AG20443 (cell line): ENCODE measurements around the gene TCF3.
A peak's percentile ranks its signal among the peaks of the same experiment; 100 is the strongest.
"Not testable (repeated sequence)": the region's sequence is repeated elsewhere in the genome, so short reads cannot be mapped to it uniquely, and the experiment has no call there.

Experiments used
- DNase-seq: peaks from one replicate; pipeline ENCODE4 v3.0.0; 2012; ENCODE audit warnings: low spot score, mixed read lengths

The TCF3 gene

DNA sequence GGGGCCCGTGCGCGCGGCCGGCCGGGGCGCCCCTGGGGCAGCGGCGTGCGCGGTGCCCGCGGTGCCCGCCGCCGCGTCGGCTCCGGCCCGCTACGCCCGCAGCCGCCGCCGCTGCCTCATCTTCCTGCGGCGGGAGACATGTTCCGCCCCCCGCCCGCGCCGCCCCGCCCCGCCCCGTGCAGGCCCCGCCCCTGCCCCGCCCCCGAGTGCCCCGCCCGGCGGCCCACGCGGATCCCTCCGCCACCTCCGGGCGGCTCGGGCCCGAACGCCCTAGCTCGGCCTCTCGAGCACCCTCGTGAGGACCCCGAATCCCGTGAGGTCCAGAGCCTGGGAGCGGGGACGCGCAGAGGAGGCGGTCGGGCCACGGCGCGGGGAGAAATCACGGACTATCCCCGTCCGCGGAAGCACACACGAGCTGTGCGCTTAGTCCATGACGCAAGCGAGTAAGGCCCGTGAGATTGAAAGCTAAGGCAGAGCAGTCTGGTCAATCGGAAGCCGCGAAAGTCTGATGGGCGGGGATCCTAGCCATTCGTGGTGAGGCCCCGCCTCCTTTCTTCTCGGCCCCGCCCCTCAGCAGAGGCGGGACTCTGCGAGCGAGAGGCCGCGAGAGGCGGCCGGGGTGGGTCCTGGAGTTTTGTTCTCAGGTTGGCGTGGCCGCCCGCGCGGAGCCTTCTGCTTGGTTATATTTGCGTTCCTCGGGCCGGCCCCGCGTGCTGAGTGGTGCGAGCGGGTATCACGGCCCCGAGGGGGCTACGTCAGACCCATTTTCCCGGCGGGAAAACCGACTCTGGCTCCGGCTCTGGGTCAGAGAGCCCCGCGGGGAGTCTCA is at the start of gene TCF3:
Gene TCF3, minus strand, starts transcription at position 145 of the 829 bp plus-strand sequence. CDS start 2,367 bp downstream, outside the sequence.
- peak; percentile 99 for DNase-seq

DNA sequence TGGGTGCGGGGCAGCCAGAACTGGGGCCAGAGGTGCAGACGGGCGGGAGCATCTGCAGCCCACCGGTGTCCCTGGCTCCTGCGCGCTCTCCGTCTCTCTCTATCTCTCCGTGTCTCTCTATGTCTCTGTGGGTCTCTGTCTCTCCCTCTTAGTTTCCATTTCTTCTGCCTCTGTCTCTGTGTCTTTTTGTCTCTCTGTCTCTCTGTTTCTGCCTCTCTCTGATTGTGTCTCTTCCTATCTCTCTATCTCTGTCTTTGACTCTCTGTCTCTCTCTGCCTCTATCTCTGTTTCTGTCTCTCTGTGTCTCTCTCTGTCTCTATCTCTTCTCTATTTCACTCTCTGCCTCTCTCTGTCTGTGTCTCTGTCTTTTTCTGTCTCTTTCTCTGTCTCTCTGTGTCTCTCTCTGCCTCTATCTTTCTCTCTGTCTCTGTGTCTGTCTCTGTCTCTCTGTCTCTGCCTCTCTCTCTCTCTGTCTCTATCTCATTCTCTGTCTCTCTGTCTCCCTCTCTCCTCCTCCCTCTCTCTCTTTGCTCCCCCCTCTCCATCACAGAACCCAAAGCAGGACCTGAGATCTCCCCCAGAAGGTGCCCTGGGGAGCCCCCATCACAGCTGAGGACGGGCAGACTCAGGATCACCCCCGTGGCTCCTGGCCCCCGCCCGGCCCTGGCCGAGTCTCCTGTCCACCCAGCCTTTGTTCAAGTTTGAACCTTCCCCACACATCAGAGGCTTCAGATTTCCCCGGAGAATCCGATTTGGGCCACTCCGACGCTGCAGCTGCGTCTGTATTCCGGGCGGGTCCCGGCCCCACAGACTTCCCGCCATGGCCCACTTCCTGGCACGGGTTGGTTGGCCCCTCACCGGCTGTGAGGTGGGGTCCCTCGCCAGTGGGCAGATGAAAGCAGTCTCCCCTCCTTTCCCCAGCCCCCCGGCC is 48.6 kb upstream of the TCF3 start:
- DNase-seq = no peak

DNA sequence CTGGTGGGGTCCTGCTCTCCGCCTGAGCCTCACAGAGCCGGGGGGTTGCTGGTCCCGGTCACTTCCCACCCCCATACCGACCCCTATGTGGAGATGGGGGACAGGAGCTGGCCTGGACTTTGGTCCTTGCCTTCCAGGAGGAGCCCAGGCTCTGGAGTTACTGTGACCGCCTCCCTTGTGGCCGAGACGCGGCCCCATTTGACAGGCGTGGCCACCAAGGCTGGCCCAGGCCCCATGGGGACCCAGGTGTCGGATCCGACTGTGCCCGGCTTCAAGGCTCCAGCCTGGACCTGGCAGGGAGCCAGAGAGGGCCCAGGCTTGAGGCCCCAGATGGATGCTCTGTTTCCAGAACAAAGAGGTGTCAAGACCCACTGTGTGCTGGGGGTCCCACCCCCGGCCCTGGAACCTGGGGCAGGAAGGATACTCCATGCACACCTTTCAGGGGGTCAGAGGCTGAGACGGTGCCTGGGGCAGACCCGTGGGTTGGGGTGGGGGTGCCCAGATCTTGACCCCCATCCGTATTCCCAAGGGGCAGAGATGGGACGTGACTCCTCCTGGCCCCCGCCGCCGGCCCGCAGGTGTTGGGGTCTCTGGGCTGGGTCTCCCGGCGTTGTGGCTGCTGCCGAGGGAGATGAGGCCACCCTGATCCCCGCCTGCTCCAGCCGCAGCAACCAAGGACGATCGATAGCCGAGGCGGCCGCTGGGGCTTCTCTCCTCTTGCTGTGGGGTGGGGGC is 47.8 kb upstream of the TCF3 start:
- no peak for DNase-seq

DNA sequence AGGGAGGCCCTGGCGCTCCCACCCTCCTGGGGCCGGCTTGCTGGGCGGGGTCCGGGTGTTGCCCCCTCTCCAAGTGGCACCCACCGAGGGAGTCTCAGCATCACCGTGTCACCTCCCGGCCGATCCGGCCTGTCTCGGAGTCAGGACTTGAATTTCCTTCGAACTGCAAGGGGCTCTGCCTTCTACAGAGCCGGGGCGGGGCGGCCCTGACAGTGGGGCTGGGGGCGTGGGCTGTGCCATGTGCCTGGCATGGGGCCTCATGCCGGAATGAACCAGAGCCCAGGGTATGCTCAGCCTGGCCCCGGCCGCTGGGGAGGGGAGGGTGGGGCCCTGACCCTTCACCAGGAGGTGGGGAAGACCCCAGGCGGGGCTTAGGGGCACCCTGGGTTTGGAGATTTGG is 47.0 kb upstream of the TCF3 start:
- no peak for DNase-seq

DNA sequence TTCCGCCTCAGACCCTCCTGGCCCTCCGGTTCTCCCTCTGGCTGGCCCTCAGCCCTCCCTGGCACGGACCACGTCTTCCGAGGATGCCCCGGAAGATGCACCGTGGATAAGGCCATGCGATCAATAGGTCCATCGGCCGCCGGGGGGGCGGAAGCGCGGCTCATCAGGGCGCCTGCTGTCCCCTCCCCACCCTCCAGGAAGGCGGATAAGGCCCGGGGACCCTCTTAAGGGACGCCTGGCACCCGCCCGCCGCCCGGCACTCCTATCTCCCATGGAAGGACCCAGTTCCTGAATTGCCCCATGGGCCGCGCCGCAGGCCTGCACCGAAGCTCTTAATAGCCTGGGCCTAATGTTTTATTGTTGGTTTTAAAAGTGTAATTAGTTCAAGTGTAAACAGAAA is 46.2 kb upstream of the TCF3 start:
- peak; percentile 6 for DNase-seq

DNA sequence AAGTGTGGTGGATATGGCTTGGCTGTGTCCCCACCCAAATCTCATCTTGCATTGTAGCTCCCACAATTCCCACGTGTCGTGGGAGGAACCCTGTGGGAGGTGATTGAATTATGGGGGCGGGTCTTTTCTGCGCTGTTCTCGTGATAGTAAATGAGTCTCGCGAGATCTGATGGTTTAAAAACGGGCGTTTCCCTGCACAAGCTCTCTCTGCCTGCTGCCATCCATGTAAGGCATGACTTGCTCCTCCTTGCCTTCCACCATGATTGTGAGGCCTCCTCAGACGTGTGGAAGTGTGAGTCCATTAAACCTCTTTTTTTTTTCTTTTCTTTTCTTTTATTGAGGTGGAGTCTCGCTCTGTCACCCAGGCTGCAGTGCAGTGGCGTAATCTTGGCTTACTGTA is 43.1 kb upstream of the TCF3 start:
- not testable (repeated sequence) for DNase-seq

DNA sequence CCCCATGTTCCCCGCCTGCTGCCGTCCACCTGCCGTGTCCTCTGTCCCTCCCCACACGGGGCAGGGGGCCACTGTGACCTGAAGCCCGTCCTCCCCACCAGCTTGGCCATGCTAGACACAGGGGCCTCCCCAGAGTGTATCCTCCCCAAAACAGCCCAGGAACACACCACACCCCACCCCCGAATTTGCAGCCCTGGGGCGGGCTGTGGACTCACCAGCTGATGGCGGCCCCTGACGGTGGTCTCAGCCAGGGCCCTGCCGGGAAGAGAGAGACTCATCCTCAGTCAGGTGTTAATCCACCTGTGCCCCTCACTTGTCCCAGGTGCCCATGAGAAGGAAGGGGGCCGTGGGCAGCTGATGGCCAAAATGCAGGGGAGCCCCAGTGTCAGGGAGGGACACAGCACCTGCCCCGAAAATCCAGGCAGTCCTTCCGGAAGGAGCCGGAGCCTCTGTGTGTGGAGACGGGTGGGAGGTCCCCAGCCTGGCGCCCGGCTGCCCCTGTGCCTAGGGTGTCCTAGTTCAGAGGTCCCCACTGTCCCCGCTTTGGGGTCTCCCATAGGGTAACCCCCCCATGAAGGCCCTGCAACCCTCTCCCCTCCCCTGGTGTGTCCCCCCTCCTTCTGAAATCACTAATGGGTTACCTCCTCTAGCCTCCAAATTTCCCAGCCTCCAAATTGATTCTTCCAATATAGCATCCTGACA is 39.3 kb upstream of the TCF3 start:
- DNase-seq = peak; percentile 7

DNA sequence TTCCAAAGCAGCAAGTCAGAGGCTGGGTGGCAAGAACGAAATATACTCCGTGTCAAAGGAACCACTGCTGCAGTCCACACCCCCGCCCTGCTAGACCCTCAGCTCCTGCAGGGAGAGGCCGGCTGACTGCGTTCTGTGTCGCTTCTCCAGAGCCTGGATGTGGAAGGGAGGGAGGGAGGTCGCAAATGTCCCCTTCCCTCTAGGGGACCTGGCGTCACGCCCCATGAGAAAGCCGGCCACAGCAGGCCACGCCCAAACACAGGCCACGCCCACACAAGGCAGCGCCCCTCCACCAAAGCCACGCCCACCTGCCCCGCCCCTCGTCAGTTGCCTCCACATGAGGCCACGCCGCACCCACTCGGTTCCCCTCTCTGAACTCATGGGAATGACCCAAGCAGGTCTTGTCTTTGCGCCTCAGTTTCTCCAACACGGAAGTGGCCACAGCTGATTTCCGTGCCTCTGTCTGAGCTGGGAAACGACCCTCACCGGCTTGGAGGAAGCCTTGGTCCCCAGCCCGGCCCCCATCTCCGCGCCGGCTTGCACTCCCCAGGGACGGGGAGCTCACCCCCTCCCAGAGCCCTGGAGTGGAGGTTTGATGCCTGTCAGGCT is 38.4 kb upstream of the TCF3 start:
- peak; percentile 68 for DNase-seq

DNA sequence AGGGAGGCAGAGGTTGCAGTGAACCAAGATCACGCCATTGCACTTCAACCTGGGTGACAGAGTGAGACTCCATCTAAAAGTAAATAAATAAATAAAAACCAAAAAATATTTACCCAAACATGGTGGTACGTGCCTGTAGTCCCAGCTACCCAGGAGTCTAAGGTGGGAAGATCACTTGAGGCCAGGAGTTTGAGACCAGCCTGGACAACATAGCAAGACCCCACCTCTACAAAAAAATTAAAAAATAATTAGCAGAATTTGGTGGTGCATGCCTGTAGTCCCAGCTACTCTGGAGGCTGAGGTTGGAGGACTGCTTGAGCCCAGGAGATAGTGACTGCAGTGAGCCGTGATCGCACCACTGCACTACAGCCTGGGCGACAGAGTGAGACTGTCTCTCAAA is 33.4 kb upstream of the TCF3 start:
- DNase-seq = not testable (repeated sequence)

DNA sequence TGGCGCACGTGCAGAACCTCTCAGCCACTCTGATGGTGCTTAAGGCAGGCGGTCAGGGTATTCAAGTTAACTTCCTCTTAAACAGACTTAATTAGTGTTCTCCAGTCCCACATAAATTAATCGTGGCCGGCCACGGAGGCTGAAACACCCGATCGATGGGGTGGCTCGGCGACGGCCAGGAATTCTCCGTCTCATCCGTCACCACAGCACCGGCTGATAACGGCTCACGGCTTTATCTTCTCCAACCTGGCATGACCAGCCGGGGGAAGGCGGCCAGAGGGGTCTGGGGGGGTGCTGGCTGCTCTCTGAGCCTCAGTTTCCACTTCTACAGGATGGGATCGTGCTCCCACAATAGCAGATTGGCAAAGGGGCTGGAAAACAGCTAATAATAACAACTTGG is 32.6 kb upstream of the TCF3 start:
- no peak for DNase-seq

DNA sequence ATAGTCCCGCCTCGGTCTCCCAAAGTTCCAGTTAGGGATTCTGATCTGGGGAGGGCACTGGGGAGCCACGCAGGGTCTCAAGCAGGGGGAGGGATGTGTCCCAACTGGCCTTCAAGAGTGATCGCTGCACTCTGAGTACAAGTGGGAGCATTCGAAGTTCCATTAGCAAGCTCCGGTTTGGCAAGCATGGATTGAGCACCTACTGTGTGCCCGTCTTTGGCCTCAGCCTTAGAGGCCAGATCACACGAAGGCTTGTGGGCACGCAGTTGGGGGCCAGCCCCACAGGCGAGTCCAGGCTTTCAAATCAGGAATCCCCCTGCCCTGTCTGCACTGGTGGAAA is 32.1 kb upstream of the TCF3 start:
- no peak for DNase-seq

DNA sequence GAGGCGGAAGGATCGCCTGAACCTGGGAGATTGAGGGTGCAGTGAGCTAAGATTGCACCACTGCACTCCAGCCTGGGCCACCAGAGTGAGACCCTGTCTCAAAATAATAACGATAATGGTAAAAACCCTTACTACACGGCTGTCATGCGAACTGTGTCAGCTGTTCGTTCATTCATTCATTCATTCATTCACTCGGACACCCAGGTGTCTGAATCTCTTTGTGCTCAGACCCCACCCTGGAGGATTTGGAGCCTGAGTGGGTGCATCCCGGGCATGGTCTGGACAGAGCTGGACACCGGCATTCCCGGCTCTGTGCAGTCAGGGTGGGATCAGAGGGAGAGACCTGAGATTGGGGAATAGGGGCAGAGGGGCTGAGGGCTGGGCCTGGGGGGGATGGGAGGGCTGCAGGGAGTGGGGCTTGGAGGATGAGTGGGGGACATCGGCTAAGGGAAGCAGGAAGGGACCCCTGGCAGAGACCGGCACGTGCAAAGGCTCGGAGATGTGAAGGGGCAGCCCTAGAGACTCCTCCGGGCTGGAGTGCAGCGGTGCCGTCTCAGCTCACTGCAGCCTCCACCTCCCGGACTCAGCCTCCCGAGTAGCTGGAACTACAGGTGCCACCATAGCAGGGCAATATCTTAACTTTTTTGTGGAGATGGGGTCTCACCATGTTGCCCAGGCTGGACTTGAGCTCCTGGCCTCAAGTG is 31.6 kb upstream of the TCF3 start:
- DNase-seq = no peak

DNA sequence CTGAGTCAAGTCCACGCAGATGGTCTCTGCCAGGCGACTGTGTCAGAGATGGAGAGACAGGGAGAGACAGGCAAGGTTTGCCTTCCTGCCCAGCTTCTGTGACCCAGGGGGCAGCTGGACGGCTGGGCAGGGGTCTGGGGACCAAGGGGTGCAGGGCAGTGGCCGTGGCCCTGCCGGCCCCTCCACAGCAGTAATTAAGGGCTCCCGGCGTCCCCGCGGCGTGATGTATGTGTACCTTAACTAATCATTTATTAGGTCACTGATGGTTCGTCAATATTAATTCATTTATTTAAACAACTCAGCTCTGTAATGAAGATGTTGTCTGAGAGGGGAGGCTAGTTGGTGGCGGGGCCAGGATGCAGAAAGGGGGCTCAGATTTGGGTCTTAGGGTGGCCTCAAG is 28.6 kb upstream of the TCF3 start:
- DNase-seq = no peak

DNA sequence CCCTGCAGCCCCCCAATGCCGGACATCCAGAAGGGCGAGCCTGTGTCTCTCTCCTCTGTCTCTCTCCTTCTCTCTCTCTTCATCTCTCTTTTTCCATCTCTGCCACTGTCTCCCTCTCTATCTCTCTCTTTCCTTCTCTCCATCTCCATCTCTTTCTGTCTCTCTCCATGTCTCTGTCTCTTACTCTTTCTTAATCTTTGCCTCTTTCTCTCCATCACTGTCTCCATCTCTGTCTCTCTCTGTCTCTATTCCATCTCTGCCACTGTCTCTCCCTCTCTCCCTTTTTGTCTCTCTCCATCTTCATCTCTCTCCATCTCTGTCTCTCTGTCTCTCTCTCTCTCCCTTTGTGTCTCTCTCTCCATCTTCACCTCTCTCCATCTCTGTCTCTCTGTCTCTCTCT is 25.7 kb upstream of the TCF3 start:
- DNase-seq = no peak

DNA sequence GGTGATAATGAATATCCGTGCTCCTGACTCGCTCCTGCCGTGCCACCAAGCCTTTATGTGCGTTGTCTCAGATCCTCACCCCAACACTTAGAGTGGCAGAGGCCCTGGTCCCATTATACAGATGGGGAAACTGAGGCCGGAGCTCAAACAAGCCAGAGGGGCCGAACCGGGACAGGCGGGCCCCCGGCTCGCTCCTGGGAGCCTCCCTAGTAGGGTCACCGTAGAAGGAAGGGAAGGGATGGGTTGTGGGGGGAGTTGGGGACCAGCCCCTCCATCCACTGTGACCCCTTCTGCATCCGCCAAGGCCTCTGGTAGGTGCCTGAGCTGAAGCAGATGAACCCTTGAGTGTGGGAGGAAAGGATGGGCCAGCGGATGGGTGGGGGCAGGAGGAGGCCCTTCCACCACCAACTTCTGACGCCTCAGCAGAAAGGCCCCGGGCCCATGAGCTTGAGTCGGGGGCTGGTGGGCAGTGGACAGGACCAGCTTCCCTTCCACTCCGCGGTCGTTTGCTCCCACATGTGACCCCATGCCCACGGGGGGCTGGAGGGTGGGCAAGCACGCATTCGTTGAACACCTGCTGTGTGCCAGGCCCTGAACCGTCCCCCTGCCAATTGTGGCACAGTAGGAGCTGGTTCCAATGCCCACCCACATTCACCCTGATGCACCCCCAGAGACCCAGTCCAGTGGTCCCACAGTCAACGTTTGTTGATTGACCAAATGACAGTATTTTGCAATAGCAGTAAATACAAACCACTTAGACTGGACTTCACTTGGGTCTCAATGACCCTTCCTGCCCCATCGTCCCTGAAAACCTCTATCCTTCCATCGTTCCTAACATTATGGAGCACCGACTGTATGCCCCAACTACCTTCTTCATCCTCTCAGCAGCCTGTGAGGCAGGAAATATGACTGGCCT is 24.2 kb upstream of the TCF3 start:
- no peak for DNase-seq

DNA sequence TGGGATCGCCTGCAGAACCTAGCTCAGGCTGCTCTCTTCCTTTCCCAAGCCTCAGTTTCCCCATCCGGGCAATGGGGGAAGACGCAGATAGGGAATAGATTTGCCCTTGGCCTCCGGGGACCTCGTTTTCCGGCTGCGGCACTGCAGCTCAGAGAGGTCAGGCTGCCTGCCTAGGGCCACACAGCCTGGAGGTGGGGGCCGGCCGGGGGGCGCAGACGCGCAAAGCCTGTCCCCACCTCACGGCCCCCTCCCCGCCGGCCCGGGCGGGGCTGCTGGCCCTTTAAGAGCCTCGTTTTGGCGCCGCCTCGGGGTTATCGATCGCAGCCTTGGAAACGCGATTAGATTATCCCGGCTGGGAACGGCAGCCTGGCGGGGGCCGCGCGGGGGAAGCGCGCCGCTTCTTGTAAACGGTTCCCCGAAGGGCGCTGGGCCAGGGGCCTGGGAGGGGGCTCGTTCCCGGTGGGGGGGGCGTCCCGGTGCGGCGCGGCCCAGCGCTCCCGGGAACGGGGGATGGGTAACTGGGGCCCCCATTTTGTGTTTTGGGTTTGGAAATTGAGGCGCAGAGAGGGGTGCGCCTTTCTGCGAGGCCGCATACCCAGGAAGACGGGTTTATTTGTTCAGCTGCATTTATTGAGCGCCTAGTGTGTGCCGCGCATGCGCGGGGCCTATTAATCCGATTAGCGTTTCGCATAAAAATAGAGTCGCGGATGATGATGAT is 23.4 kb upstream of the TCF3 start:
- no peak for DNase-seq

DNA sequence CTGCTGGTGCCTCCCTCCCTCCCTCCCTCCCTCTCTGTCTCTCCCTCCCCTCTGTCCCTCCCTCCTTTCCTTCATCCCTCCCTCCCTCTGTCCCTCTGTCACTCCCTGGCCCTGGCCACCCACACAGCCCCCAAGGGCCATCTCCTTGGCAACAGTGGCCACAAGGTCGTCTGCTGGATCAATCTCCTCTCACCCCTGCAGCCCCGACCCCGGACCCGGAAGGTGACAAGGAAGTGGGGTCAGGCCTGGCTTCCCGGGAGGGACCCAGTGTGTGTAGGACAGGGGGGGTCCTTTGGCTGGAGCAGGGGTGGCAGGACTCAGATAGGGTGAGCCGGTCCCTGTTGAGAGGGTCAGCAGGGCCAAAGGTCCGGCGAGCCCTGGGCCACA is 21.9 kb upstream of the TCF3 start:
- DNase-seq = no peak

DNA sequence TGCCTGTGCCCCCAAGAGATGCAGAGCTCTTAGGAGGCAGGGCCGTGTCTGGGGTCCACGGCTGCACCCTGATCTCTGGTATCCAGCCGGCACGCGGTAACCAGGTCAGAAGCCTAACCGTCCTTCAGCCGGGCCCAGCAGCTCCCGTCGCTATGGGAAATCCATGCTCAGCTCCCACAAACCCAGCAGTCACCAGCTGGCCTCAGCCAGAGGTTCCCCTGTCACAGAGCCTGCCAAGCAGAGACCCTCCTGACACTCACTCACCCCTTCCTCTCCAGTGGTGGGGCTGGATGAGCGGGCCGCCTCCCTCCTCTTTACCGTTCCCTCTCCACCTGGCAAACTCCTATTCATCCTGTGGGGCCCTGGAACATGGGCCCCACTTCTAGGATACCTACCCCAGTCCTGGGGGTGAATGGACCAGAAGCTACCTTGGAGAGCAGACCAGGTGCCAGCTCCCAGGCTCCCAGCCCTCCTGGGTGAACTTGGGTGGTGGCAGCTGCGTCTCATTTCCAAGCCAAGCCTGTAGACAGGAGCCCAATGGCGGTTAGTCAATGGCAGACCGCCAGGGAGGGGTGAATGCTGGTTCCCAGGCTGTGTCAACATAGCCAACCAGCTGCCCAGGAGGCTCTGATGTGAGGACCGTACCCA is 21.4 kb upstream of the TCF3 start:
- DNase-seq = no peak
